Pons (tissue), 1 donor: Measurements from ENCODE around the gene GALR3.
"Not testable (repeated sequence)": the region's sequence is repeated elsewhere in the genome, so short reads cannot be mapped to it uniquely, and the experiment has no call there.

ENCODE experiments used
- DNase-seq: peaks from one replicate; pipeline ENCODE4 v3.0.0-alpha.2; 2016; ENCODE audit warnings: low spot score

The GALR3 gene

GRCh38 chr22:37823134-37823985 lies at the start of gene GALR3:
Gene GALR3 (plus strand): TSS chr22:37823382. CDS start chr22:37823407, 25 bp downstream.
- no peak for DNase-seq

- no peak for DNase-seq
These were observed 48.5 kb upstream of the GALR3 start for GRCh38 chr22:37774728-37775127.

DNA sequence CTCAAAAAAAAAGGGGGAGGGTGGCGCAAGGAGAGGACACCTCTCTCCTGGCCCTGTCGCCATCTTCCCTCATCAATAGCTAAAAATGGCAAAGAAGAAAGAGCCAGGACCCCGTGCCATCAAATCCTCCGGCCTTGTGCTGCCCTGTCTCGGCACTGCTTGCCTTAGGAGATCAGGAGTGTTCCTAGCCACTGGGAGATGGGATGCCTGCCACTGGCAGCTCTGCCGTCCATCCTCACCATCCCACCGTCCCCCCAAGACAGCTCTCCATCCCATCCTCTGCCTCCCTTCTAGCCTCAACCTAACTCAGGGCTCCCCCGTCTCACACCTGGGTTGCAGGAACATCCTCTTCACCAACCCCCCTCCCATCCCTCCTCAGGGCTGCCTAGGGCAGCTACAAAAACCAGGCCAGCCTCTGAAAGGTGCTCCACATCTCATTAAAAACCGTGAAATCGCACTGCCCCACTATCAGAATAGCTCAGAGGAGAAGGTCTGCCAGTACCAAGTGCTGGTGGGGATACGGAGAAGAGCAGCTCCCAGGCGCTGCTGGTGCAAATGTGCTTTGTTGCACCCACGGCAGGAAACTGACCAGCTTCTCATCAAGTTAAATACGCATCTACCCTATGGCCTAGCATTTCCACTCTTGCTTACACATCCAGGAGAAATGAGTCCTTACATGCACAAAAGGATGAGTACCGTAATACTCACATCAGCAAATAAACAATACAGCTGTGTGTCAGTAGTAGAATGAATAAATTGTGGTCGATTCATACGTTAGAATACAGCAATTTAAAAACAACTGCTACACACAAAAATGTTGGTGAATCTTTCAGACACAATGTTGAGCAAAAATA lies 47.2 kb upstream of the GALR3 start:
- no peak for DNase-seq

DNA sequence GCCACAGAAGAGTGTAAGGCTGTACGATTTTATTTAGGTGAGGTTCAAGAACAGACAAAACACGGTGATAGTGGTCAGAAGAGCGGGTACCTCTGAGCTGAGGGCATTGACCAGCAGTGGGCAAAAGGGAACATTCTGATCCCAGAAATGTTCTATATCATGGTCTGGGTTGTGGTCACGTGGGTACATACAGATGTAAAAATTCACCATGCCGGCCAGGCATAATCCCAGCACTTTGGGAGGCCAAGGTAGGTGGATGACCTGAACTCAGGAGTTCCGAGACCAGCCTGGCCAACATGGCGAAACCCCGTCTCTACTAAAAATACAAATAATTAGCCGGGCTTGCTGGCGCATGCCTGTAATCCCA lies 46.6 kb upstream of the GALR3 start:
- no peak for DNase-seq

DNA sequence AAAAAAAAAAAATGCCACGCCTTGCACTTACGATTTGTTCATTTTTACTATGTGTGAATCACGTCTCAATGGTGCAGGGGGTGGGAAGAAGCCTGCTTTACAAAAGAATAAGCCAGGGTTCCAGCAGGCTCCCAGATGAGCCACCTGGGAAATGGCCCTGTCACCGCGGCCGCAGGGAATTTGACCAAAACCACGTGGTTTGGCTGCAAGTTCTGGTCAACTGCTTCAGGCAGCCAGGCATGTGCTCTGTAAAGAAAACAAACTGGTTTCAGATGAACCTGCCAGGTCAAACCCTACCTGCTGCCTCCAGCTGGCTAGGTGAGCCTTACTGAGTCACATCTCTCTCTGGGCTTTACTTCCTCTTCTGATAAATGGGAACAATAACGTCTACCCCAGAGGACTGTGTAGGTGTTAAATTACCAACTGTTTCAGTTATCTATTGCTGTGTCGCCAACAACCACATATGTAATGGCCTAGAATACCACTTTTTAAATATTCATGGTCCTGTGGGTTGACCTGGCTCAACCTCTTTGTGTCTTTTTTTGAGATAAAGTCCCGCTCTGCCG lies 46.0 kb upstream of the GALR3 start:
- DNase-seq: no peak

DNA sequence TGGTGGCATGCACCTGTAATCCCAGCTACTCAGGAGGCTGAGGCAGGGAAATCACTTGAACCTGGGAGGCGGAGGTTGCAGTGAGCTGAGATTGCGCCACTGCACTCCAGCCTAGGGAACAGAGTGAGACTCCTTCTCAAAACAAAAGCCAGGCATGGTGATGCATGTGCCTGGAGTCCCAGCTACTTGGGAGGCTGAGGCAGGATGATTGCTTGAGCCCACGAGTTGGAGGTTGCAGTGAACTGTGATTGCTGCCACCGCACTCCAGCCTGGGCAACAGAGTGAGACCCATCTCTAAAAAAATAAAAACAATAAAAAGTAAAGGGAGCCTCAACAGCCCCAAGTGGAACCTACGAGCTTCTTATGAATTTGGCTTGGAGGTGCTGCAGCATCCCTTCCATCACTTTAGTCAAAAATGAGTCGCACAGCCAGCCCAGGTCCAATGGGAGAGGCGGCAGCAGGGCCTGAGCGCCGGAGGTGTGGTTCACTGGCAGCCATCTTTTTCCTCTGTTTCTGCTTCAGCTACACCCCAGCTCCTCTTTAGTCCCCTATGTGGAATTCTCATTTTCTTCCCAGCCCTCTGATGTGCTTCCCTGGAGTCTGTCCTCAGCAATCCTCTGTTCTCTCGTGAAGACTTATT lies 44.7 kb upstream of the GALR3 start:
- no peak for DNase-seq

GRCh38 chr22:37781434-37782059 lies 41.6 kb upstream of the GALR3 start:
- no peak for DNase-seq

DNA sequence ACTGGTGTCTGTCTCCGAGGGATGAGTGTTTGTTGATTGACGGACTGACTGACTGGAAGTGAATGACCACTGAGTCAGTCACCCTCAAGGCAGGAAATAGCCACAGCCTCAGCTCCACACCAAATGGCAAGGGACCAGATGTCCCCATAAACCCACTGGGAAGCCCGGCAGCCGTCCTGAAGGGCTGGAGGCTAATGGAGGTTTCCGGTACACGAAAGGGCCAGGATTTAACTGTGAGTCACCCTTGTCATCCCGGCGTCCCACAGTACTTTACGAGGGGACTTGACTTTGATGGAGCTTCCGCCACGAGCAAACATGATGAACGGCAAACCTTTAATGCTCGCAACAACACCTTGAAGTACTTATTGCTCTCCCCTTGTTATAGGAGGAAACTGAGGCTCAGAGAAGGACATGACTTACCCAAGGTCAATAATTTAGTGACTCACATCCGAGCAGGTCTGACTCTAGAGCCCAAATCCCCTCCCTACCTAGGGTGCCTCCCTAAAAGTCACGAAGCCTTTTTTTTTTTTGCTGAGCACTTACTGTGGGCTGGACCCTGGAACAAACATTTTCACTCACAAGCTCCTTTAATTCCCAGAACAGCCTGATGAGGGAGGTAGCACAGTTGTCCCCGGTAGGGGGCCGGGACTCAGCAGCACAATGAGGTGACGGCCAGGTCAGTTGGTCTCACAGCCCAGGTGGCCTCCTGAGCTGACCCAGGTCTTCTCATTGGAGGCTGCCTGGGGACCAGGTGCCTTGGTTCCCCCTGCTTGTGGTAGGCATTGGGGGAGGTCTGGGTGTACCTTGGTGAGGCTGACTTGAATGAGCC lies 40.6 kb upstream of the GALR3 start:
- DNase-seq: no peak

GRCh38 chr22:37784829-37785495 lies 38.2 kb upstream of the GALR3 start:
- DNase-seq: no peak

DNA sequence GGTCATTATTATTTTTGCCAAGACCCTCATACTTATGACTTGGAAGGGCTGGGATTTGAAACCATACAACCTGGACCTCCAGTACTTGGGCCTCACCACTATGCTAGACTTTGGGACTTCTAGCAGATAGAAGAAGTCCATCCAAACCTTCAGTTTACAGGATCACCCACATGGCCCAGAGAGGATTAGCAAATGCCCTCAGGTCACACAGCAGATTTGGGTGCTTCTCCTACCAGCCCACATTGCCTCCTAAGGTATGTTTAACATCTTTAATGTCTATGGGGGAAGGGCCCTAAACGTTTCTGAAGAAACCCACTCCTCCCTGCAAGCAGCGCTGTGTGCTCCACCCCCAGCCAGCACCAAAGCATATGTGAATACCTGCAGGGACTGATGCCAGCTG lies 32.9 kb upstream of the GALR3 start:
- no peak for DNase-seq

GRCh38 chr22:37792494-37792893 lies 30.7 kb upstream of the GALR3 start:
- no peak for DNase-seq

- no peak for DNase-seq
These were observed 28.8 kb upstream of the GALR3 start for GRCh38 chr22:37794376-37794775.

DNA sequence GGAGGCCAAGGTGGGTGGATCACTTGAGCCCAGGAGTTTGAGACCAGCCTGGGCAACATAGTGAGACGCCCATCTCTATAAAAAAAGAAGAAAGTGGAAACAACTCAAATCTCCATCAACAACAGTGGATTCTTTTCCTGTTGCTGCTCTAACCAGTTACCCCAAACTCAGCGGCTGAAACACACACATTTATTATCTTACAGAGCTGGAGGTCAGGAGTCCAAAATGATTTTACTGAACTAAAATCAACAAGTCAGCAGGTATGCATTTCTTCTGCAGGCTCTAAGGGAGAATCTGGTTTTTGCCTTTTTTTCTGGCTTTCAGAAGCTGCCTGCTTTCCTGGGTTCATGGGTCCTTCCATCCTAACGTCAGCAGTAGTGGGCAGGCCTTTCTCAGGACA lies 27.1 kb upstream of the GALR3 start:
- no peak for DNase-seq

GRCh38 chr22:37797259-37797658 lies 25.9 kb upstream of the GALR3 start:
- DNase-seq: not testable (repeated sequence)

DNA sequence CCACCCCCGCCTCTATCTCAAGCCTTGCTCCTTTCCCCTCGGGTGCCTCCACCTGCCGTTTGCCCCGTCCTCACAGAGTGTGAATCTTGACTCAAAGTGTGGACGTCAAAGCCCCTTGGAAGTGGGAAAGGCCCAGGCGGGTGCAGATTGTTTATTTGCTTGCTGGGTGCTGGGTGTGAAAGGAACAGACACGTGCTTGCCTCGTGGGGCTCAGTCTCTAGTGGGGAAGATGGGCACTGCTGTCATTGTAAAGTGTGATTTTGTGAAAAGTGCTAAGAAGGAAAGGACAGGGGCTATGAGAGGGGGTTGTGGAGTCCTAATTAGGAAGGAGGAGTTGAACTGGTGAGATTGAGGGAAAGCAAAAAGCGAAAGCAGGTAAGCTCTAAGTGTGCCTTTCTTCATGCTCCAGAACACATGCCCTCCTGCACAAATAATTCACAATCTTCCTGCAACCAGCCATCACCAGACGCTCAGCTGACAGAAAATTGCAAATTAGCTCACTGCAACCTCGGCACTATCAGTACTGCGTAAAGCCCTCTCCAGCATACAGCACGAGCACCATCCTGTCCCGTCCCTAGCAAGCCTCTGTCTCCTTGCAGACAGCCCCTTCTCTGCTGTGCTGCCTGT lies 25.2 kb upstream of the GALR3 start:
- no peak for DNase-seq

- DNase-seq: not testable (repeated sequence)
These were observed 23.2 kb upstream of the GALR3 start for GRCh38 chr22:37799979-37800378.

DNA sequence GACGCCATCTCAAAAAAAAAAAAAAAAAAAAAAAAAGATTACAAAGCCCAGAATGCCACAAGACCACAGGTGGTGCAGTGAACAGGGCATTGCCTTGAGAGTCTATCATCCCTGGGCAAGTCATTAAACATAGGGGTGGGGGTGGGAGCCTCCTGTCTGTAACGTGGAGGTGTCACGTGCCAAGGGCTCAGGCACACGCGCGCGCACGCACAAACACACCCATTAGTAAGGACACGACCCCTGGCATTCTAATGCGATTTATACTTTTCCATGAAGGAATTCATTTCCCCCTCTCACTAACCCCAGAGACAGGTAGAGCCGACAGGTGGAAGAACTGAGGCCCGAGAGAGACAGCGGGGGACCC lies 21.3 kb upstream of the GALR3 start:
- no peak for DNase-seq

- no peak for DNase-seq
These were observed 20.6 kb upstream of the GALR3 start for GRCh38 chr22:37802310-37803194.

DNA sequence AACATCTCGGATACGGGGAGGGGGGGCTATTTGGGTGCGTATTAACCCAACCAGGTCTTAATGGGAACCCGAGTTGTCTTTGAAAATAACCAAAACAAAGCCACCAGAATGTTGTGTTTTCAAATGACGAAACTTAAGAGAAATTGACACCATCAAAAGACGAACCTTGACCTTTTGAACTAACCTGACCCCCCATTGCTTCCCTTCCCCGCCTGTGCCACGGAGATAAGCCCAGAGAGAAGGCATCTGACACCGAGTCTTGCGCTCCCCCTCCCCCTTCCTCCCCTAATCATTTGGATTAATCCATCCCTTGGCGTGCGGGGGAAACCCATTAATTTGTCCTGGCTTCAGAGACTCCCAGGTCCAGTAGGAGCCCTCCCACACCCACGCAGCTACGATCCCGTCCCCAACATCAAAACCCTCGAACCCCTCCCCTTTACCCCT lies 20.0 kb upstream of the GALR3 start:
- DNase-seq: no peak
